Activated CD8-positive, alpha-beta memory T cell treated with anti-CD3 and anti-CD28 coated beads for 24 hours (primary cell): ENCODE results near the gene CEP85.
"Not testable (repeated sequence)": the region's sequence is repeated elsewhere in the genome, so short reads cannot be mapped to it uniquely, and the experiment has no call there.

Source experiments
- DNase-seq: peaks from one replicate; pipeline ENCODE4 v3.0.0-alpha.2; 2020

Gene CEP85

DNA sequence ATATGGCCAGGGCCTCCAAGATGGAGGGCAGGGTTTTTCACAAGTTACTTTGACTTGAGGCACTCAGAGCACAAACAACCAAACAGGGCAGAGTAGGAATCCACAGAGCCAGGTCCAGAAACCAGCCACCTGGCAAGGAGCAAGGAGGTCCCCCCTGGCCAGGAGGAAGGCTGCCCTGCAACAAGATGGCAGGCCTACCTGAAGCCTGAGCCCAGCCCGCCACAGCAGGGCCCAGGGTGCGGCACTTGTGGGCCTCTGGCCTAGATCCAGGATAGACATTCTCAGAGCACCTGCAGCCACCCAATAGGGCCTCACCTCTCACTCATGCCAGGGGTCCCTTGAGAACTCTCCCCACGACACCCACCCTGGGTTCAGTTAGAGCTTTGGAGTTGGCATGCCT is 57.4 kb downstream of the CEP85 start:
- DNase-seq = no peak

DNA sequence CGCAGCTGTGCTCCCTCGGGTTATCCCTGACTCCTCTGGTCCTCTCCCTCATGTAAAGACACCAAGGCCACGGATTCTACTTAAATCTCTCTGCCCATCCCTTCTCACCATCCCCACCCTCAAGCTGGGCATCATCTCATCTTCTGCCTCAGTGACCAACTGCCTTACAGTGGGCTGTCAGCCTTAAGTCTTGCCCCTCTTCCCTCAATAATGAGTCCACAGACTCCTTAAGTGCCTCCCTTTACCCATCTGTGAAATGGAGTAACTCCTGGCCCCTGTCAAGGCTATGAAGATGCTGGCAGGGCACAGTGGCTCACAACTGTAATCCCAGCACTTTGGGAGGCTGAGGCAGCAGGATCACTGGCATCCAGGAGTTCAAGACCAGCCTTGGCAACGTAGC is 57.9 kb downstream of the CEP85 start:
- no peak for DNase-seq

DNA sequence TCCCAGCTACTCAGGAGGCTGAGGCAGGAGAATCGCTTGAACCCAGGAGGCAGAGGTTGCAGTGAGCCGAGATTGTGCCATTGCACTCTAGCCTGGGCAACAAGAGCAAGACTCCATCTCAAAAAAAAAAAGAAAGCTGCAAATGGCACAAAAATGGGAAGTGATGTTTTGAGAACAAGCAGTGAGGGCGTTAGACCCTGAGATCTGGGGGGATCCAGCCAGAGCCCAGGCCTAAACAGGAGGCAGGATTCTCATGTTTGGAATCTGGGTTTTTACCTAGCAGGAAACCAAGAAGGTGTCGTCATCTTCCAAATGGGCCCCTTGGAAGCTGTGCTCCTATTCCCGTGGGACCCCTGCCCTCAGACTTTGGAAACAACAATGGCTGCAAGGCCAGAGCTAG is 58.7 kb downstream of the CEP85 start:
- not testable (repeated sequence) for DNase-seq

DNA sequence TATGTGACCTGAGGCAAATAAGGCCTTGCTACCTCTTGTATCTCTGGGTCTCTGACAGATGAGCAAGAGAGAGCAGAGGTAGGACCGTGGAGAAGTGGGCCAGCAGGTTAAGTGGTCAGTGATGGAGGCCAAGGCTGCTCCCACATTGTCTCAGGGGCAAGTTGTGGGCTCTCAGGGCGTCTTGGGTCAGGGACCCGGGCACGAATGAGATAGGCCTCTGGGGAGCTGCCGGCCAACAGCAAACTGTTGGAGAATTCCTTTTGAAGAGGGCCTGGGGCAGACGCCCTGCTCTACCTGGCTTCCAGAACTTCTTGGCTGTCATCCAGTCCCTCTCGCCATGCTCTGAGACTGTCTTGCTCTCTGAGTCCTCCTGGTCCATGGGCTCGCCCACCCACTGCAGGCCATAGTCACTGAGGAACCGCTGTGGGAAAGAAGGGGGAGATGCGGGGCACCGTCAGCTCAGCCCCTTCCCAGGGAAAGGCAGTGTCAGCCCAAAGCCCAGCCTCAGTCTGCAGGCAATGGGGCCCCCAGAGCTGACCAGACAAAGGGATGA is 60.0 kb downstream of the CEP85 start:
- DNase-seq = no peak

DNA sequence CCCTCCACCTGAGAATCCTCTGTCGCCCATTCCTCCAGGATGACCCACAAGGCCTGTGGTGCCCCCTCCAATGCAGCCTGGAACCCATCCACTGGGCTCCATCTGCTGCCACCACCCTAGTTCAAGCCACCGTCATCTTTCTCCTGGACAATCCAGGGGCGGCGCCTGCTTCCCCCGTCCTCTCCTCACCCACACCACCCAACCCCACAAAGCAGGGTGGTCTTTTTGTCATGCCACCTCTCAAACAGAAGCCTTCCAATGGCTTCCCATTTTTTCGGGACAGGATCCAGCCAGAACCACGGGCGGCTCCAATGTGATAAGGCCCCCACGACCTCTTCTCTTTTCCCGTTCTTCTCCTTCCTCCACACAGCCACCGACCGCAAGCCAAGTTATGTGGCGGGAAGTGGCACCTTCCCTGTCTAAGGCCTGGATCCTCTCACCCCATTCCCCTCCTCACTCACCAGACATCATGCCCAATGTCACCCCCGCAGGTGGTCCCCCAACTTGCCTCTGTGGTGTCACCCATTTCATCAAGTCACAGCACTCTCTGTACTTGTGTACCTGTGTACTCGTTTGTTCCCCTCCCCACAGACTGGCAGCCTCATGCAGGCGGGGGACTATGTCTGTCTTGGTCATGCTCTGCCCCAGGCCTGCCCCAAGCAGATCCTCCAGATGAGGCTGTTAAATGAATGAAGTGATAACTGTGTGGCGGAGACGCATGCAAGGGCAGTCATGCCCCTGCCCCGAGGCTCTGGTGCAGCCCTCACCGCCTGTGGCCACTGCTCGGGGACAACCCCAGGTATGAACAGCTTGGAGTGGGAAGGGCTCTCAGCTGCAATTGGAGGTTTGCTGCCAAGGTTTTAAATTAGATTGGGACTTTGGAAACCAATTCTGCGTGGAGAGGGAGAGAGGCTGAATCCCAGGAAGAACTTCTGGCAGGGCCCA is 61.5 kb downstream of the CEP85 start:
- DNase-seq = no peak

DNA sequence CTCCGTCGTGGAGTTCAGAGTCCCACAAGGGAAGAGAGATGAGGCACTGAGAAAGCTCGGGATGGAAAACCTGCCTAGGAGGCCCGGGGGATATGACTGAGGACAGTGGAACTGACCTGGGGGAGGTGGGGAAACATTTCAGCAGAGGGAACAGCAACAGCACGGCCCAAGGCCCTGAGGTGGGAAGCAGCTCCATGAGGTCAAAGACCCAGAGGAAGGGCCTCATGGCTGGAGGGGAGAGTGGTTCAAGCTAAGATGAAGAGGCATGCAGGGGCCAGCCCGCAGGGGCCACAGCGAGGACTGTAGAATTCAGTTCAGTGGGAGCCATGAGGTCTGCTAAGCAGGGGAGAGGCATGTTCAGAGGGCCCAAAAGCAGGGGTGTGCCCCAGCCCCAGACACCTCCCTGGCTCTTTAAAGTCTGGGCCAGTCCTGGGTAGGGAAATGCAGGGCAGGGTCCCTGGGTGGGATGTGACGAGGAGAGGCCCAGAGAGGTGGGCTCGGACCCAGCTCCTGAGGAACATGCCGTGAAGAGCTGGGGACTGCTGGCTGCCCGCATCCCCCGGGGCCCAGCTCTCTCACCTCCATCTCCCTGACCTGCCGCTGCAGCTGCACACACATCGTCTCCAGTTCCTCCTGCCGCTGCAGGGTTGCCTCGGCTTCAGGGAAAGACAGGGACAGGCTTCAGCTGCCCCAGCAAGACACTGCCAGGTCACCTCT is 62.5 kb downstream of the CEP85 start:
- DNase-seq = no peak

DNA sequence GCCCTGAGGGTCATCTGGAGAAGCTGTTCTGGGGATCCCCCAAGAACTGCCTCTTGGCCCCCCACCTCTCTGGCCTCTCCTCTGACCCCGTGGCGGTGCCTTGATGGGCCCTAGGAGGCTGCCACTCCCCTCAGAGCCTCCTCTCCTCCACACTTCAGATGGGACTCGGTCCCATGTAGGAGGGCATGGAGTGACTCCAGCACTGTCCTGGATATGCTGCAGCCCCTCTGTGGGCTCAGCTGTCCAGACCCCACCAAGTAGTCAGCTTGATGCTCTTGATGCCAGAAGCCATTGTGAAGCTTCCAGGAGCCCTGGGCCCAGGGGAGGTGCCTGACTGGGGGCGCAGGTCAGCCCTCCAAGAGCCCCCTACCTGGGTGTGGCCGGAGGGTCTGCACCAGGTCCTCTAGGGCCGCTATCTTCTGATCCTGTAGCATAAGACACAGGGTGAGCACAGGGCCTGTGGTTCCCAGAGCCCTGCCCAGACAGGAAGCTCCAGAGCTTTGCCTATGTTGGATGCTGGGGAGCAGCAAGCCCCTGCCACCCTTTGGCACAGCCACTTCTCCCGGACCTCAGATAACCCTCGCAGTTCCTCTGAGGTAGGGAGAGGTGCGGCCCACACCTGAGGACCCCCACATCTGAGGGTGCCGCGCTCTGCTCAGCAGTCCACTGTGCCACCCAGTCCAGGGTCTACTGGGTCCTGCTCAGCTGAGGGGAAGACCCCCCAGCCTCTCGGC is 63.2 kb downstream of the CEP85 start:
- DNase-seq = no peak

DNA sequence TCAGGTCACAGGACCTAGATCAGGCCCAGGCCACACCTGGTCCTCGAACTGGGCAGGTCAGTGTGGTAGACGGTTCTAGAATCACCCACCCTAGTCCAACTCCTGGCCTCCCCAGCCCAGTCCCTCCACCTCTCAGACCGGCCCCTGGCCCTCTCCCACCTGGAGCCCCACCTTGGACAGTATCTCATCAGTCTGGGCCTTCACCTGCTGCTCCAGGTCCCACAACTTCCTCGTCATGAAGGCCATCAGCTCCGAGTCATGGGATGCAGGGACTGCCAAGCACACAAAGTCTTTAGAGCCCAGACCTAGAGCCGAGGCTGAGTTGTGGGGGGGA is 63.8 kb downstream of the CEP85 start:
- no peak for DNase-seq

DNA sequence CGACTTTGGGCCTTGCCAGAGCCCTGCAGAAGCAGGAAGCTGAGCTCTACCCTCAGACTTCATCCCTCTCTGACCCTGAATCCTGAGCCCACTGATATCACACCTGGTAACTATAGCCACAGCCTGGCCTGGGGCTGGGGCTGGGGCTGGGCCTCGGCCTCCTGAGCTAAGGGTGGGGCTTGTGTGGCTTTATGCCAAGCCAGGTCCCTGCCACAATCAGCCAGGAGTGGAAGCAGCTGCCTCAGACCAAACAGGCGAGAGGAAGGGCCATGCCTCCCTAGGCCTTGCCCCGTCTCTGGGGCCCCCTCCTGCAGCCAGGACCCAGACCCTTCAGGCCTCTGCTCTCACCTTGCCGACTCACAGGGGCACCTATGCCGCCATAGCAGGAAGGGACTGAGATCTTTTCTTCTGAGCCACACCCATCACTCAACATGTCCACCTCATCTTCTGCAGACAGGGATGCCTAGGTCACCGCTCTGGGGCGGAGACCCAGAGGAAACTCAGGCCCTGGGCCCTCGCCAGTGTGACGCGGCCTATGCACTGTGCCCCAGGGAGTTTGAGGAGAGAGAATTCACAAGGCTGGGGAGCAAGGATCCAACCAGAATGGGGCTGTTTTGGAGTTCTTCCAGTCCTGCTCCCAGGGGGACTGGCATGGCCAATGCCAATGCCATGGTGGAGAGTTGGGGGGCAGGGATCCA is 66.7 kb downstream of the CEP85 start:
- DNase-seq = no peak

DNA sequence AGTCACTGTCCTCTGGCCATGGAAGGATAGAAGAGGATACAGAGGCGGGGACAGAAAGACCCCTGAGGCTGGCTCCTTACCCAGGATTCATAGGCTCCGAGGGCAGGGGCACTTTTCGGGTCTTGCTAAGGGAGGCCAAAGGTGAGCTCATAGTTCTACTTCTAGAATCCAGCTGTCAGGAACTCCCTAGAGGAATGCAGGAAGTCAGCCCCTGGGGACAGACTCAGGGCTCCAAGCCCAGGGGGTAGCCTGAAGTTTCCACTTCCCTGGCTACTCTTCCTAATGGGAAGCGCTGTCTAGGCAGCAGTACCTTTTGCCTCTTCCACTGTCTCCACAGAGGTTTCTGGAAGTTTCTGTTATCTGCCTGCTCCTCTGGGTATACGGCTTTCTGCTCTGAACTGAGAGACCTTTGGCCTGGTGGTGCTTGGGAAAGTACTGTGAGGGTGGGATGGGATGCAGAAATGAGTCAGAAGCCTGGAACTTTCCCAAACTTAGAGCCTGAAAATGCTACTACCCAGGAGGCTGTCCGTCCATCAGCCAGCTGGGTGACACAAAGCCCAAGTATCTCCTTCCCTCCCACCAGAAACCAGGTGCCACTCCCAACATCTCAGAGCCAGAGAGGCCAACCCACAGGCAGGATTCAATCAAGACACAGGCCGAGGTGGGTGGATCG is 68.9 kb downstream of the CEP85 start:
- DNase-seq = no peak

DNA sequence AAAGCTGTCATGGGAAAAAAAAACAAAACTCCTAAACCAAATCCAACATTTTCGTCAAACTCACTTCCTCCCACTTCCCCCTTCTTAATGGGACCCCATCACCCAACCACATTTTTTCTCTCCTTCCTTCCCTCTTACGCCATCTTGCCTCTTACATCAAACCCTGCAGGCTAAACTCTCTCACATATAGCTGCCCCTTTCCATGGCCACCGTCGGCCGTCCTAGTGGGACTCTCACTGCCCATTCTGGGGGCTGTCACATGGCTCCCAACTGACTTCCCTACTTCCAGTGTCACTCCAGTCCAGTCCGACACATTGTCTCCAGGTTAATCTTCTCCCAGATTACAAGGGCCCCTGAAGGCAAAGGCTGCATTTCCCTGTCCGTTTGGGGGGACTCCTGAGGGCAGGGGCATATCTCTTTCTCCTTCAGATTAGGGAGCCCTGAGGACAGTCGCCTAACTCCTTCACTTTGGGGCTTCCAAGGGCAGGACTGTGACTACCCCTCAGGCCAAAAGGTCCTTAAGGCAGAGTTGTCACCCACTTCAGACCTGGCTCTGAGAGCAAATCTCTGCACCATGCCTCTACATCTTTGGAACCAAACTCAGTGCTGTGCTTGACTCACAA is 71.8 kb downstream of the CEP85 start:
- no peak for DNase-seq

DNA sequence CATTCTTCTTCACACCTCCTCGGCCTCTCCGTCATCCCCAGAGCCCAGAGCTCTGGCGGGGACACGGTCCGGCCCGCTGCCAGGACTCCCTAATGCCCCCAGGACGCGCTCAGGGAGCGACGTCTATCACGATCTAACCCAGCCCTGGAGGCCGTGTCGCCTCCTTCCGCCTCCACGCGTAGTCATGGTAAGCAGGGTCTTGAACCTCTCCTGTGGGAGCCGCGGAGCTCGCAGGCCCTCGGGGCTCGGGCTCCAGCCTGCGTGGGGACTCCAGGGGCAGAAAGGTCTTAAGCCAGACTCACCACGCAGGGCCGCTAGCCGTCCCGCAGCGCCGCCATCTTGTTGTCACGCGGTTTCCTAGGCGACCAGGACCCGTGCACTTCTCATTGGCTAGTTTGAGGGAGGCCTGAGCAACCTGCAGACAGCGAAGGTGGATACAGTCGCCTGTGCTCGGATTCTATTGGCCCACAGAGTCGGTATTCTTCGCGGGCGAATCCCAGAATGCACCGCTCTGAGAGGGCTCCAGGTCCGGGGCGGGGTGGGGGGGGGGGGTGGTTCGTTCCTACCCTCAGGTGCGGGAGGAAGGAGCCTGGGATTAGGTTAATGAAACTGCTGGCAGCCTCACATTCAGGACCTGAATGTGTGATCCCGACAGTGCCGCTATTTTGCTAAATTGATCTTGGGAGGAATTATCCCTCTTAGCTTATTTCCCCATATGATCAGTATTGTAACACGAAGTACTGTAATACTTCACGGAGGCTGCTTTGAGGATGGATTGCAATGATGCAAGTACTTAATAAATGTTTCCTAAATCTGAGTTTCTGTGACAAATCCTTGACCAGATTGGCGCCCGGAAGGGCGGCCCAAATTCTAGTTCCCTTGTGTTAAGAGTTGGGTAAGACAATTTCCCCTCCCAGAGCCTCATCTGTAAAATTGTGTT is 72.6 kb downstream of the CEP85 start, which contains the start of gene UBXN11:
Gene UBXN11 (minus strand): TSS at position 347 of the 940 bp plus-strand sequence. CDS start 3,753 bp downstream, outside the sequence.
- peak; percentile 93 for DNase-seq

DNA sequence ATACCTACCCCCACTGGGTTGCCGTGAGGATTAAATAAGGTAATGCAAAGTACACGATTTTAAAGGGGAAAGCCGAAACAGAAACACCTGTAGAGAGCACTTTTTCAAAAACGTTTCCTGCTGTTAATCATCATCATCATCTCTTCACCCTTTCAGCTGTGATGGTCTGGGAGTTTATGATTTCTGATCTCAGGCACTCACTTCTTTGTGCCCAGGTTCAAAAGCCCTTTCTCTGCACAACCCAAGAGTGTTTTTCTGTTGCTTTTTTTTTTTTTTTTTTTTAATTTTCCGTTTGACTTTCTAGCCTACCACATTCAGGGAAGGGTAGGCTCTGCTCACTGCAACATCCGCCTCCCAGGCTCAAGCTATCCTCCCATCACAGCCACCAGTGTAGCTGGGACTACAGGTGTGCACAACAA is 73.4 kb downstream of the CEP85 start:
- no peak for DNase-seq

DNA sequence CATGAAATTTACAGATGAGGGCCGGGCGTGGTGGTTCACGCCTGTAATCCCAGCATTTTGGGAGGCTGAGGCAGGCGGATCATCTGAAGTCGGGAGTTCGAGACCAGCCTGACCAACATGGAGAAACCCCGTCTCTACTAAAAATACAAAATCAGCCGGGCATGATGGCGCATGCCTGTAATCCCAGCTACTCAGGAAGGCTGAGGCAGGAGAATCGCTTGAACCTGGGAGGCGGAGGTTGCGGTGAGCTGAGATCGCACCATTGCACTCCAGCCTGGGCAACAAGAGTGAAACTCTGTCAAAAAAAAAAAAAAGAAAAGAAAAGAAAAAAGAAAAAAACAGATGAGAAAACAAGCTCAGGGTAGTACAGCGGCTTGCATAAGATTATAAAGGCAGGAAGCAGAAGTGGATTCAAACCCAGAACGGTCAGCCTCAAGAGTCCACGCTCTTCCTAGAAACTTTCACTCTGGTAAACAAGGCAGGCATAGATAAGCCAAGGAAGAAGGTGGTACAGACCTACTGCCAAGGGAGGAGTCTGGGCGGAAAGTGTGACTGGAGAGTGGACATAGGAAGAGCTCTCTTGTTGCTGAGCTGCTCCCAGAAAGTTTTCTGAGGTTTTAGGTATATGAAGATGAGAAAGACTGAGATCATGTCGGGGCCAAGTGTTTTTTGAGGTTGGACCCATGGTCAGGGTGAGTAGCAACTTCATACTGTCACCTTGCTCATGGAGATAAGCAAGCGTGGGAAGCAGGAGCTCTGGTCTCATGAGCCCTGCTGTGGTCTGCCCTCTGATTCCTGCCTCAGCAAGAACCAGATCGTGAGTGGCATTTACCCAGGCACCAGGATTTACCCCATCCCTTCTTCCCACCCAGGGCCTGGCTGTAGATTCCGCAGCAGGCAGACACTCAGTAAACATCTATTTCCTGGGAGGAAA is 74.2 kb downstream of the CEP85 start:
- not testable (repeated sequence) for DNase-seq

DNA sequence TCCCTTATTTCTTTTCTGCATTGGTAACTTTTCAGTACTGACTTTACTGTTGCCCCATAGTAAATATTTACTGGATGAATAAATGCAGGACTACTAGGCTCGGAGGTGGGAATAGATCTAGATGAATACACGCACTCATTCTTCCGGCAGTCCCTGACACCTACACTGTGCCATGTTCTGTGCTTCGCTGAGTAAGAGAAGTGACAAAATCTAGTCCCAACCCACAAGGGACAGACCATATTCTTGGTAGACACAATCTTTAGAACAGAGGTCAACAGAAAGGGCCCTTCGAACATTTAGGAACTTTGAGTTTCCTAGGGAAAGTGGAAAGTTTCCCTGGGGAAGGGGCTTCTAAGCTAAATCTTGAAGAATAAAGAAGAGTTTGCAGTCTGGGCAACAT is 80.5 kb downstream of the CEP85 start:
- DNase-seq = no peak

DNA sequence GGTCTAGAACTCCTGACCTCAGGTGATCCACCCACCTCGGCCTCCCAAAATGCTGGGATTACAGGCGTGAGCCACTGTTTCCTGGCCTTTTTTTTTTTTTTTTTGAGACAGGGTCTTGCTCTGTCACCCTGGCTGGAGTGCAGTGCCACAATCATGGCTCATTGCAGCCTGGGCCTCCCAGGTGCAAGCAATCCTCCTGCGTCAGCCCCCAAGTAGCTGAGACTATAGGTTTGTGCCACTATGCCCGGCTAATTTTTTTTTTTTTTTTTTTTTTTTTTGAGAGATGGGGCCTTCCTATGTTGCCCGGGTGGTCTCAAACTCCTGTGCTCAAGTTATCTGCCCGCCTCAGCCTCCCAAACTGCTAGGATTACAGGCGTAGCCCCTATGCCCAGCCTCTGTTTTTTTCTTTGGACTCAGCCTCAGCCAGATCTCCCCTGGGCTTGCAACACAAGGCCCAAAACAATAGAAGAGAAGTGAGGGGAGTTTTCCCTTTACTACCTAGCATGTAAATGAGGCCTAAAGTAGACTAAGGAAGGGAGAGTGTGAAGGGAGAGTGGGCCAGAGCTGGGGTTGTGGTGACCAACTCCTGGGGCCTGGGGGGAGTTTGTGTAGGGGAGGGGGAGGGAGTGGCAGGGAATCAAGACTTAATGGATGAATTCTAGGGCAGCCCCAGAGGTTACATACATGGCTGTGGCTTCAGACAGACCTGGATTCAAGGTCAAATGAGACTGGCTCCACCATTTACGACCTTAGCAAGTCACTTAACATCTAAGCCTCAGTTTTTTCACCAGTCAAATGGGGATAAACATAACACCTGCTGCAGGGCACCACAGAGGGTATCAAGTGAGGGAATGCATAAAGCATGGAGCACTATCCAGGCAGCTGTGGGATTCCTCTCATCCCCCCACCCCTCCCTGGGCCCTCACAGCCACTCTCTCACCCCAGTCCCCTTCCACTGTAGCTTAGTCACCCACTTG is 82.2 kb downstream of the CEP85 start:
- no peak for DNase-seq

DNA sequence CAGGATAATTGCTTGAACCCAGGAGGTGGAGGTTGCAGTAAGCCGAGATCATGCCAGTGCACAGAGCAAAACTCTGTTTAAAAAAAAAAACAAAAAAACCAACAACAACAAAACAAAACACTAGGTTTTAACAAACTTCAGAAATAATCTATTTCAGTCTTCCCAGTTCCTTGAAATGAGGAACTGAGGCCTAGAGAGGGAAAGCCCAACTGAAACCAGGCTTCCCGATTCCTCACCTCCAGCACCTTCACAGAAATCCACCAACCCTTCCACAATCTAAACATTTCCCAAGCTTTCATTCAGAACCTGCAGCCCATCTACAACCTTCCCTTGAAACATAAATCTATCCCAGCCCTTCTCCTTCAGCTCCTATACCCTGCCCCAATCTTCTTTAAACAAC is 83.1 kb downstream of the CEP85 start:
- DNase-seq = no peak
